ENCODE data around the gene COG5.

DNA sequence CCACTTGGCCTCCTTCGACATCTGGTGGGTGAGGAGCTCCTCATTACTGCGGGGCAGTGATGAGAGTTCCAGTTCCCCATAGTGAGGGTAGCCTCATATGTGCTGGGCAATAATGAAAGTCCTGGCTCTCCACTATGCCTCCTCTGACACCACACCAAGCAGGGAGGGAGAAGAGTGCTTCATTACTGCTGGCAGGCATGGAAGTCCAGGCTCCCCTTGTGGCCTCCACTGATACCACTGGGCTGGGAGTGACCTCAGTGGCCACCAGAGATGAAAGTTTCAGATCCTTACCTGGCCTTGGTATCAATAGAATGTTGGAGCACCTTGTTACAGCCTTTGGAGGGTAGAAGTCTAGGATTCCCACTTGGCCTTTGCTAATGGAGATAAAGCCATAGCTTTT is 6.6 kb upstream of the COG5 start:
- TF ChIP-seq ZNF565 (CRISPR knock-in tag; conservative IDR thresholded peaks at IDR 0.05; ENCODE audit: low read depth) (no peak), ISL1 (CRISPR knock-in tag; IDR thresholded peaks at IDR 0.05) (no peak), PATZ1 (CRISPR knock-in tag; IDR thresholded peaks at IDR 0.05; ENCODE audit: borderline replicate concordance) (no peak), ARNTL (CRISPR knock-in tag; IDR thresholded peaks at IDR 0.05; ENCODE audit: borderline replicate concordance, low read depth) (no peak), GLIS3 (CRISPR knock-in tag; IDR thresholded peaks at IDR 0.05) (no peak), RARB (CRISPR knock-in tag; IDR thresholded peaks at IDR 0.05) (no peak), POU6F1 (CRISPR knock-in tag; IDR thresholded peaks at IDR 0.05; ENCODE audit: borderline replicate concordance, low read depth) (no peak), ZFP30 (CRISPR knock-in tag; IDR thresholded peaks at IDR 0.05) (no peak), CSDC2 (CRISPR knock-in tag; IDR thresholded peaks at IDR 0.05) (no peak), CSRNP3 (CRISPR knock-in tag; IDR thresholded peaks at IDR 0.05) (no peak), SNAI2 (CRISPR knock-in tag; IDR thresholded peaks at IDR 0.05) (no peak), OSR1 (CRISPR knock-in tag; IDR thresholded peaks at IDR 0.05) (no peak)
- TF ChIP-seq, protein P1, sequence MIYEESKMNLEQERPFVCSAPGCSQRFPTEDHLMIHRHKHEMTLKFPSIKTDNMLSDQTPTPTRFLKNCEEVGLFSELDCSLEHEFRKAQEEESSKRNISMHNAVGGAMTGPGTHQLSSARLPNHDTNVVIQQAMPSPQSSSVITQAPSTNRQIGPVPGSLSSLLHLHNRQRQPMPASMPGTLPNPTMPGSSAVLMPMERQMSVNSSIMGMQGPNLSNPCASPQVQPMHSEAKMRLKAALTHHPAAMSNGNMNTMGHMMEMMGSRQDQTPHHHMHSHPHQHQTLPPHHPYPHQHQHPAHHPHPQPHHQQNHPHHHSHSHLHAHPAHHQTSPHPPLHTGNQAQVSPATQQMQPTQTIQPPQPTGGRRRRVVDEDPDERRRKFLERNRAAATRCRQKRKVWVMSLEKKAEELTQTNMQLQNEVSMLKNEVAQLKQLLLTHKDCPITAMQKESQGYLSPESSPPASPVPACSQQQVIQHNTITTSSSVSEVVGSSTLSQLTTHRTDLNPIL (CRISPR knock-in tag; IDR thresholded peaks at IDR 0.05; ENCODE audit: low read depth), result no peak
